Lower leg skin (tissue), 3 donors: ENCODE data around the gene ARSB.

Experiments
- CTCF ChIP-seq, 3 donors: fragments of 450-650 bp; IDR thresholded peaks; one replicate each; pipeline ENCODE4 v1.5.1; 2016; ENCODE audit warnings: antibody characterized with exemption in 3 of 3, mild to moderate bottlenecking in 3 of 3, moderate library complexity in 2 of 3
- POLR2A ChIP-seq, 2 donors: fragments of 450-650 bp; IDR thresholded peaks; one replicate each; pipeline ENCODE4 v1.6.1; 2016 to 2017; ENCODE audit warnings: antibody characterized with exemption in 2 of 2, mild to moderate bottlenecking in 1 of 2, moderate library complexity in 1 of 2

GRCh38 chr5:78795757-78796156 lies 189.4 kb downstream of the ARSB start:
- no peak for TF ChIP-seq POLR2A (IDR thresholded peaks at IDR 0.05)
- TF ChIP-seq CTCF (IDR thresholded peaks at IDR 0.05): no peak
